HepG2 (cell line): ENCODE results near the gene NFKB2. TPM values are rescaled to one million over a fixed set of nuclear protein-coding genes. Genes with fewer than 3 reads are reported as not detected.

Experiments used
- DDIT3 ChIP-seq: sonication (generic); formaldehyde crosslinking; IDR thresholded peaks from 2 replicates; pipeline ENCODE4 v1.4.0; 2020; ENCODE audit warnings: mild to moderate bottlenecking, missing genetic modification reagents
- FOXJ3 ChIP-seq: sonication (generic); formaldehyde crosslinking; IDR thresholded peaks from 2 replicates; pipeline ENCODE4 v1.4.0; 2020; ENCODE audit warnings: missing genetic modification reagents, mild to moderate bottlenecking, borderline replicate concordance
- IRF9 ChIP-seq: sonication (generic); formaldehyde crosslinking; IDR thresholded peaks from 2 replicates; pipeline ENCODE4 v1.8.0; 2022; ENCODE audit warnings: missing genetic modification reagents, mild to moderate bottlenecking, borderline replicate concordance
- KDM1A ChIP-seq: IDR thresholded peaks from 2 replicates; pipeline ENCODE4 v1.6.1; 2016; ENCODE audit warnings: missing compliant biosample characterization
- MEF2D ChIP-seq: sonication (generic); formaldehyde crosslinking; IDR thresholded peaks from 2 replicates; pipeline ENCODE4 v1.5.1; 2020; ENCODE audit warnings: mild to moderate bottlenecking, missing genetic modification reagents
- MXI1 ChIP-seq: IDR thresholded peaks from 3 replicates; pipeline ENCODE4 v1.6.1; 2012; ENCODE audit warnings: low read depth, low read length, inconsistent platforms, borderline replicate concordance
- RELA ChIP-seq: sonication (generic); formaldehyde crosslinking; IDR thresholded peaks from 2 replicates; pipeline ENCODE4 v1.4.0; 2020; ENCODE audit warnings: missing genetic modification reagents
- YEATS2 ChIP-seq: sonication (generic); formaldehyde crosslinking; IDR thresholded peaks from 2 replicates; pipeline ENCODE4 v1.4.0; 2020; ENCODE audit warnings: missing genetic modification reagents, borderline replicate concordance
- ZBTB14 ChIP-seq: sonication (generic); formaldehyde crosslinking; IDR thresholded peaks from 2 replicates; pipeline ENCODE4 v1.4.0; 2020; ENCODE audit warnings: missing genetic modification reagents
- ZBTB7B ChIP-seq: sonication (generic); formaldehyde crosslinking; IDR thresholded peaks from 2 replicates; pipeline ENCODE4 v1.4.0; 2020; ENCODE audit warnings: missing genetic modification reagents
- ZIK1 ChIP-seq: sonication (generic); formaldehyde crosslinking; IDR thresholded peaks from 2 replicates; pipeline ENCODE4 v1.5.0; 2020; ENCODE audit warnings: mild to moderate bottlenecking, low read depth, missing genetic modification reagents, borderline replicate concordance
- ZNF383 ChIP-seq: sonication (generic); formaldehyde crosslinking; IDR thresholded peaks from 2 replicates; pipeline ENCODE4 v1.4.0; 2020; ENCODE audit warnings: missing genetic modification reagents, mild to moderate bottlenecking, borderline replicate concordance
- ZNF501 ChIP-seq: sonication (generic); formaldehyde crosslinking; IDR thresholded peaks from 2 replicates; pipeline ENCODE4 v1.5.1; 2020; ENCODE audit warnings: mild to moderate bottlenecking, moderate library complexity, missing genetic modification reagents
- ZNF644 ChIP-seq: IDR thresholded peaks from 2 replicates; pipeline ENCODE4 v1.6.1; 2016; ENCODE audit warnings: low read depth
- ZNF746 ChIP-seq: sonication (generic); formaldehyde crosslinking; IDR thresholded peaks from 2 replicates; pipeline ENCODE4 v1.8.0; 2022; ENCODE audit warnings: mild to moderate bottlenecking, missing genetic modification reagents
- ZNF788 ChIP-seq: sonication (generic); formaldehyde crosslinking; IDR thresholded peaks from 2 replicates; pipeline ENCODE4 v1.5.0; 2020; ENCODE audit warnings: mild to moderate bottlenecking, missing genetic modification reagents, borderline replicate concordance
- ZSCAN12 ChIP-seq: sonication (generic); formaldehyde crosslinking; IDR thresholded peaks from 2 replicates; pipeline ENCODE4 v1.9.0; 2021; ENCODE audit warnings: mild to moderate bottlenecking, missing genetic modification reagents
- polyA plus RNA-seq, 8 experiments: library from polyadenylated mRNA; depleted of rRNA in 3 of 8; stranded (reverse) in 7 of 8; unstranded in 1 of 8; fragments of >200 nt; fragmentation: Illumina TruSeq in 4 of 8; extraction: Trizol in 4 of 8; gene quantifications; 2 replicates each; pipeline versions ENCODE4 v1.2.1 to v1.2.3, GENCODE V29; 2011 to 2016; ENCODE audit warnings: low read depth in 4 of 8, missing spikeins in 1 of 8, mixed read lengths in 1 of 8; ENCODE audit not compliant: insufficient read depth in 1 of 8
- total RNA-seq, 5 experiments: library from RNA; depleted of rRNA; stranded (reverse); fragments of >200 nt; fragmentation: Illumina TruSeq; extraction: Trizol; gene quantifications; 2 replicates each; pipeline ENCODE4 v1.2.3, GENCODE V29; 2016; ENCODE audit warnings: low read depth in 1 of 5
- TF ChIP-seq, protein P1 (sequence below): sonication (generic); formaldehyde crosslinking; IDR thresholded peaks from 2 replicates; pipeline ENCODE4 v1.5.1; 2020; ENCODE audit warnings: mild to moderate bottlenecking, missing genetic modification reagents
- TF ChIP-seq, protein P2 (sequence below): IDR thresholded peaks from 2 replicates; pipeline ENCODE4 v1.6.1; 2016; ENCODE audit warnings: low read depth, control low read depth
- TF ChIP-seq, protein P3 (sequence below): sonication (generic); formaldehyde crosslinking; IDR thresholded peaks from 2 replicates; pipeline ENCODE4 v1.5.0; 2020; ENCODE audit warnings: missing genetic modification reagents

Gene NFKB2
- total and polyA plus RNA-seq, 2 of the 13 experiments (the other 11 are each of a cell fraction or from before 2014, with no cell fraction given) = 7.7 to 12.5 TPM

- TF ChIP-seq, protein P1, sequence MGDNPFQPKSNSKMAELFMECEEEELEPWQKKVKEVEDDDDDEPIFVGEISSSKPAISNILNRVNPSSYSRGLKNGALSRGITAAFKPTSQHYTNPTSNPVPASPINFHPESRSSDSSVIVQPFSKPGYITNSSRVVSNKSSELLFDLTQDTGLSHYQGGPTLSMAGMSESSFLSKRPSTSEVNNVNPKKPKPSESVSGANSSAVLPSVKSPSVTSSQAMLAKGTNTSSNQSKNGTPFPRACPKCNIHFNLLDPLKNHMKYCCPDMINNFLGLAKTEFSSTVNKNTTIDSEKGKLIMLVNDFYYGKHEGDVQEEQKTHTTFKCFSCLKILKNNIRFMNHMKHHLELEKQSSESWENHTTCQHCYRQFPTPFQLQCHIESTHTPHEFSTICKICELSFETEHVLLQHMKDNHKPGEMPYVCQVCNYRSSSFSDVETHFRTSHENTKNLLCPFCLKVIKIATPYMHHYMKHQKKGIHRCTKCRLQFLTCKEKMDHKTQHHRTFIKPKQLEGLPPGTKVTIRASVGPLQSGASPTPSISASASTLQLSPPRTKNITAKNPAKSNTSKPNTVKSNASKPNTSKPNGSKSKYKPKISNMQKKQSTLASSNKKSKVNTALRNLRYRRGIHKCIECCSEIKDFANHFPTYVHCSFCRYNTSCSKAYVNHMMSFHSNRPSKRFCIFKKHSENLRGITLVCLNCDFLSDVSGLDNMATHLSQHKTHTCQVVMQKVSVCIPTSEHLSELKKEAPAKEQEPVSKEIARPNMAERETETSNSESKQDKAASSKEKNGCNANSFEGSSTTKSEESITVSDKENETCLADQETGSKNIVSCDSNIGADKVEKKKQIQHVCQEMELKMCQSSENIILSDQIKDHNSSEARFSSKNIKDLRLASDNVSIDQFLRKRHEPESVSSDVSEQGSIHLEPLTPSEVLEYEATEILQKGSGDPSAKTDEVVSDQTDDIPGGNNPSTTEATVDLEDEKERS = peak; percentile 64; the same call in 1 of the 2 replicates
- TF ChIP-seq, protein P2, sequence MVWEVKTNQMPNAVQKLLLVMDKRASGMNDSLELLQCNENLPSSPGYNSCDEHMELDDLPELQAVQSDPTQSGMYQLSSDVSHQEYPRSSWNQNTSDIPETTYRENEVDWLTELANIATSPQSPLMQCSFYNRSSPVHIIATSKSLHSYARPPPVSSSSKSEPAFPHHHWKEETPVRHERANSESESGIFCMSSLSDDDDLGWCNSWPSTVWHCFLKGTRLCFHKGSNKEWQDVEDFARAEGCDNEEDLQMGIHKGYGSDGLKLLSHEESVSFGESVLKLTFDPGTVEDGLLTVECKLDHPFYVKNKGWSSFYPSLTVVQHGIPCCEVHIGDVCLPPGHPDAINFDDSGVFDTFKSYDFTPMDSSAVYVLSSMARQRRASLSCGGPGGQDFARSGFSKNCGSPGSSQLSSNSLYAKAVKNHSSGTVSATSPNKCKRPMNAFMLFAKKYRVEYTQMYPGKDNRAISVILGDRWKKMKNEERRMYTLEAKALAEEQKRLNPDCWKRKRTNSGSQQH (CRISPR knock-in tag) = no peak; the same call in 1 of the 2 replicates
- TF ChIP-seq FOXJ3 (CRISPR knock-in tag) (no peak), ZNF746 (CRISPR knock-in tag) (peak; percentile 45; the same call in 1 of the 2 replicates), ZIK1 (peak; percentile 97), DDIT3 (no peak), ZNF383 (CRISPR knock-in tag) (0 out of 2 replicates have a peak, but pooled peaks have one; percentile 43), ZNF501 (CRISPR knock-in tag) (no peak; the same call in 1 of the 2 replicates), YEATS2 (CRISPR knock-in tag) (peak; percentile 91), ZNF644 (CRISPR knock-in tag) (peak; percentile 53; the same call in 1 of the 2 replicates), KDM1A (CRISPR knock-in tag) (0 out of 2 replicates have a peak, but pooled peaks have one; percentile 49), ZNF788 (CRISPR knock-in tag) (peak; percentile 91; the same call in 1 of the 2 replicates), ZBTB14 (CRISPR knock-in tag) (peak; percentile 80), IRF9 (CRISPR knock-in tag) (peak; percentile 39; the same call in 1 of the 2 replicates), MXI1 (peak; percentile 82; the same call in 1 of the 3 replicates), RELA (peak; percentile 80; the same call in 1 of the 2 replicates), ZBTB7B (CRISPR knock-in tag) (peak; percentile 37; the same call in 1 of the 2 replicates), MEF2D (CRISPR knock-in tag) (peak; percentile 84), ZSCAN12 (CRISPR knock-in tag) (no peak)
- TF ChIP-seq, protein P3, sequence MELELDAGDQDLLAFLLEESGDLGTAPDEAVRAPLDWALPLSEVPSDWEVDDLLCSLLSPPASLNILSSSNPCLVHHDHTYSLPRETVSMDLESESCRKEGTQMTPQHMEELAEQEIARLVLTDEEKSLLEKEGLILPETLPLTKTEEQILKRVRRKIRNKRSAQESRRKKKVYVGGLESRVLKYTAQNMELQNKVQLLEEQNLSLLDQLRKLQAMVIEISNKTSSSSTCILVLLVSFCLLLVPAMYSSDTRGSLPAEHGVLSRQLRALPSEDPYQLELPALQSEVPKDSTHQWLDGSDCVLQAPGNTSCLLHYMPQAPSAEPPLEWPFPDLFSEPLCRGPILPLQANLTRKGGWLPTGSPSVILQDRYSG (CRISPR knock-in tag) = no peak
Measured at GRCh38 chr10:102422545-102423129, 27.1 kb downstream of the NFKB2 start (continued).
